Left renal pelvis (tissue), 4 donors: ENCODE results near the gene PCP2. TPM values are rescaled to one million over a fixed set of nuclear protein-coding genes. Genes with fewer than 3 reads are reported as not detected.

Source experiments
- DNase-seq, 4 donors: peaks; one replicate each; pipeline ENCODE4 v3.0.0-alpha.2; 2013; ENCODE audit warnings: low read depth in 4 of 4, low spot score in 3 of 4
- polyA plus RNA-seq, 4 donors: library from polyadenylated mRNA; unstranded; fragments of 120-200 nt; gene quantifications; one replicate each; pipeline ENCODE4 v1.2.1, GENCODE V29; 2013; ENCODE audit not compliant: insufficient read length in 4 of 4

The PCP2 gene
- polyA plus RNA-seq, 4 donors = 0.43 to 2.8 (median 1.3) TPM; not detected in 1

DNA sequence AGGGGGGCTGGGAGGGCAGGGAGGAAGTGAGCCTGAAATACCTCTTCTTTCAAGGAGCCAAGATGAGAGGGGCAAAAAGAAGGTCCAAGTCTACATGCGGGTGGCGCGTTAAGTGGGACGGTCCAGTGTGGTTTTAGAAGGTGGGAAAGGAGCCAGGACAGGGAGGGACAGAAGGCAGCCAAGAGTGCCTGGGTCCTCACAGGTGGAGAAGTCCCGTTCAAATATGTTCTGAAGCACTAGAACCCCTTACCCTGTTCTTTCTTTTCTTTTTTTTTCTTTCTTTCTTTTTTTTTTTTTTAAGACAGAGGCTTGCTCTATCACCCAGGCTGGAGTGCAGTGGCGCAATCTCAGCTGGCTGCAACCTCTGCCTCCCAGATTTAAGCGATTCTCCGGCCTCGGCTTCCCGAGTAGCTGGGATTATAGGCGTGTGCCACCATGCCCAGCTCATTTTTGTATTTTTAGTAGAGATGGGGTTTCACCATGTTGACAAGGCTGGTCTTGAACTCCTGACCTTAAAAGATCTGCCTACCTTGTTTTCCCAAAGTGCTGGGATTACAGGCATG lies 30.5 kb downstream of the PCP2 start:
- DNase-seq = no peak

DNA sequence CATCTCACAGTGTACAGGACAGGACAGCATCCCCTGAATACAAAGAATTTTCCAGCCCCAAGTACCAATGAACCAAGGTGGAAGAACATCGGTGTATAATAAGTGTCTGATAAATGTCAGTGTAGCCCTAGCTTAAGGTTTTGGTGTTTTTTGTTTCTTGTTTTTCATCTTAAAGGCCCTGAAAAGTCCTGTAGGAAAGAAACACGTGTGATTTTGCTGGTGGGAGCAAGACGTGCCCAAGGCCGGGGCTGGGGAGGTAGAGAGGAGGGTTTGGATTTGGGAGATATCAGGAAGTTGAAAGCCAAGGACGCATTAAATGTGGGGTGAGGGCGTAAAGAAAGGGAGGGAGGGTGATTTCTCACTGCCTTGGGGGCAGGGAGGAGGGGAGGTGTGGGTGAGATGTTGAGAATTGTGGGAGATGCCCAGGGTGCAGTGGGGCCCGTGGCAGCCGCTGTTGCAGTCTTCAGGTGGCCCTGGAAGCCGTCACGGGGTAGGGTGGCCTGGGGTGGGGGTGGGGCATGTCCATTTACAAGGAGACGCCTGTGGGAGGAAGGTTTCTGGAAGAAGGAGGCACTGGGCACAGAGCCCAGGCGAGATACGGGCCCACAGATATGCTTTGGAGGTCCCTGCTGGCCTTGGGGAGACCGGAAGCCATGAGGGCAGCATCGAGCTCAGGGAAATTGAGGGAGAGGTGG lies 31.1 kb downstream of the PCP2 start:
- DNase-seq = no peak

DNA sequence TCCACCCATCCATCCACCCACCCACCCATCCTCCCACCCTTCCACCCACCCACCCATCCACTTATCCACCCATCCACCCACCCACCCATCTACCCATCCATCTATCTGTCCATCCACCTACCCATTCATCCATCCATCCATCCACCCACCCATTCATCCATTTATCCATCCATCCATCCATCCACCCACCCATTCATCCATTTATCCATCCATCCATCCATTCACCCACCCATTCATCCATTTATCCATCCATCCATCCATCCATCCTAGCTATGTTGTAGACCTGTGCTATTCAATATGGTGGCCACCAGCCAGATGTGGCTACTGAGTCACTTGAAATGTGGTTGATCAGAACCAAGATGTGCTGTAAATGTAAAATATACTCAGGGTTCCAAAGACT lies 32.8 kb downstream of the PCP2 start:
- no peak for DNase-seq

DNA sequence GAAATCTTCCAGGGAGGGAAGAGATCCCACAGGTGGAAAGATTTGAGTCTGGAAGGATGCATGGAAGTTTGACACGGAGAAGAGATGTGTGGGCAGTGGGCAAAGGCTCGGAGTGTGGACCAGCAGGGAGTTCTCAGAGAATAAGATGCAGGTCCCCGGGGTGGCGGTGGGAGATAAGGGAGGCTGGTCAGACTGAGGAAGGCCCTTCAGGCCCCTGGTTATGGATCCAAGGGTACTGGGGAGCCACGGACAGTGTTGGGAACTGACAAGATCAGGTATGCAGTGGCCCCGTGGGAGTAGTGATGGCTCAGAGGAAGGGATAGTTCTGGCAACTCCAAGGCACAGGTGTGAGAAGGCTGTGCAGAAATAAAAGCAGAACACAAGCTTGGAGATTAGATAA lies 35.3 kb downstream of the PCP2 start:
- no peak for DNase-seq

DNA sequence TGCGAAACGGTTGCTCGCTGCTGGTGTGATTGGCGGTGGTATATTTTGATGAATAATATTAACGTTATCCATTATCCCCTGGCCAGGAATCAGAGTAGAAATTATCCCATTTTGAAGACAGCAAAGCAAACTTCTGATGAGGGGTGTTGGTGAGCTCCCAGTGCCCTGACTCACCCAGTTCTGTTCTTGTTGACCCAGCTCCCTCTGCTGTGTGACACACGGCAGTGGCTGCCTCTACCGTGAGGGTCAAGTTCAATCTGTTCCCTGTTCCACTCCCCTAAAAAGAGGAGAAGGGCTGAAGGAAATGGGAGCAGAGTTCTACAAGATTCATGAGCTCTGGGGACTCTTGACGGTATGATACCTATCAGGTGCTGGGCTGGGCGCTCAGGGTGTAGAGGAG lies 35.8 kb downstream of the PCP2 start:
- DNase-seq = no peak

DNA sequence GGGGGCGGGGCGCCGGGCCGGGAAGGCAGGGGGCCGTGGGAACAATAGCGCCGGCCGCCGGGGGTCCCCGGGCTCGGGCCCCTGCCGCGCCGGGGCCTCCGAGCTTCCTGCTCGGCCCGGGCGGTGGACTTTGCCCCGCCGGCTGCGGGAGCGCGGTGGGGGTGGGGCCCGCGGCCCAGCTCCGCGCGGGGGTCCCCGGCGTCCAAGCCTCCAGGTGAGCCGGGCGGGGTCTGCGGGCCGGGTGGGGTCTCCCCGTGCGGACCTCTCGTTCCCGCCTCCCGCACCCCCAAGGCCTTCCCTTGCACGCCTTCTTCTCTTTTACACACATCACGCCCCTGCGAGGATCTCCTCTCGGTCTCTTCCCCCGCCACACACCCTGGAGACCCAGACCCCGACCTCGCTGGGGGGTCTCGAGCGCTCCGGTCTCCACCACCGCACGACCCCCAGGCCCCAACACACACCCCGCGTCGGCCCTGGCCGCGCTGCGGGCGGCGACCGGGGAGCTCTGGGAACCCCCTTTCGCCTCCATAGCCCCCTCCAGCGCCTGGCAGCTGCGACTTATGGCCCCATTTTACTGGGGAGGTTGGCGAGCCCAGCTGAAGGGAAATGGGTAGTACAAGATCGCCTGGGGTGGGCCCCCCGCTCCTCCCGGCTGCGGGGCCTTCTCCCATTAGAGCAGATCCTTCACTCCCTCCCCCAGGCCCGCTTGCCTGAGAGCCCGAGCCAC lies 37.1 kb downstream of the PCP2 start:
- no peak for DNase-seq

DNA sequence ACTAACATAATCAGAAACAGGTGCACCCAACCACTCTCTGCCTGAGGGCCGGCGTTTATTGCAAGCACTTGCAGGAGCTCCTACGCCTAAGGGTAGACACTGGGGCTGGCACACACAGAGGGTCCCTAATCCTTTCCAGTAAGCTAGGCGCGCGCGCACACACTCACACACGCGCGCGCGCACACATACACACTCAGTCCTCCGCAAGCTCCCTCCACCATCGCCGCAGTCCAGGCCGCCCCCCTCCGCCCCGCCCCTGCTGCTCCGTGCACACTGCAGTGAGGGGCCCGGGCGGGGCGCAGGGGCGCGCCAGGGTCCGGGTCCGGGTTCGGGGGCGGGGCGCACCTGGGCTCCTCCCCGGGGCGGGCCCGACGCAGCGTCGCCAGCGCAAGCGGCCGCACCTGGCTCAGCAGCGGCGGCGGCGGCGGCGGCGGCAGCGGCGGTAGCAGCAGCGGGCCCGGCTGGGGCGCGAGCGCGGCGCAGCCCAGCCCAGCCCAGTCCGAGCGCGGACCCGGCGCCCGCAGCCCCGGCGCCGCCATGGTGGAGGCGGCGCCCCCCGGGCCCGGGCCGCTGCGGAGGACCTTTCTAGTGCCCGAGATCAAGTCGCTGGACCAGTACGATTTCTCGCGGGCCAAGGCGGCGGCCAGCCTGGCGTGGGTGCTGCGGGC lies 37.9 kb downstream of the PCP2 start, which contains the start of gene CAMSAP3:
TSS of gene CAMSAP3 (plus strand) at position 398 of the 668 bp plus-strand sequence. CDS start at position 538, 140 bp downstream.
- peak in 3 of 4 donors; percentile 36 to 55 (median 37) for DNase-seq

DNA sequence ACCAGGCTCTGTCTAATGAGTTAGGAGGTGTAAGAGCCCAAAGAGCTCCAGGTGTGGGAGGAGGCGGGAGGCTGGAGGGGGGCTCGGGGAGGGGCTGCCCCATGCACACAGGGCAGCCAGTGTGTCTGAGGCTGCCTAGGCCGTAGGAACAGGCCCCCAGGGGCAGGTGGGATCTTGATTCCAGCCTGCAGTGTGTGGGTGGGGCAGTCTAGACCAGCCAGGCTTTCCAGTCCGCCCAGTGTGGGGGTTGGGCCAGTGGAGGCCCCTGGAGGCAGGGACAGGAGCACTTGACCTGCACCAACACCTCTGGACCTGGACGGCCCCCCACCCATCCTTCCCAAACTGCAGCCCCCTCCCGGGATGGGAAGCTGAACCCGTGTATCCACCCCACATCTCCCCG lies 43.3 kb downstream of the PCP2 start:
- DNase-seq = no peak

DNA sequence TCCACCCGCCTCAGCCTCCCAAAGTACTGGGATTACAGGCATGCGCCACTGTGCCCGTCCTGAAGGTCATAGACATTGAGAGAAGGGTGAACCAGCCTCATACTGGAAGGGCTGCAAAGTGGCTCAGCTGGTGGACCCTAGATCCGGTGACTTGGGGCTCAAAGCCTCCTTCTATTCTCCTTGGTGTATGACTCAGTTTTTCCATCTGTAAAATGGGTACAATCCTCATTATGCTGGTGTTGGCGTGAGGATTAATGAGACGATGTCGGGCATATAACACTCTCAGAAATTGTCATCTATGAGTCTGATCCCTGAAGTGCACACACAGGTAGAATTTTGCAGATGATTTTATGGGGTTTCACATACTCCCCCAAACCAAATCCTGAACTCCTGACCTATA lies 43.7 kb downstream of the PCP2 start:
- DNase-seq = no peak

DNA sequence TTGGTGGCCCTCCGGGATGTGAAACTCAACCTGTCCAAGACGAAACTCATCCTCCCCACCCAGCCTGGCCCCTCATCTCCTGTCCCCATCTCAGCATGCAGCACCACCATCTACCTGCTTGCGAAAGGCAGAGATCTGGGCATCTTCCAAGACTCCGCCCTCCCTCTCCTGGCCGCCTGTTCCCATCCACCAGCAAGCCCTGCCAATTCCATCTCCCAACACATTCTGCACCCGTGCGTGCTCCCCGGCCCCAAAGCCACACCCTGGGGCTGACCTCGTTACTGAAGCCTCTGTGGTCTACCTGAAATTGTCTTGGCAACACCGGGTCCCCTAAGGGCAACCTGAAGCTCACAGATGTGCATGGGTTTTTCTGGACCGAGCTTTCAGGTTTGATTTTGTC lies 51.1 kb downstream of the PCP2 start:
- no peak for DNase-seq

Other genes starting within 250 kb of the PCP2 start
- gene PEX11G, start 144.7 kb downstream of the PCP2 start, polyA plus RNA-seq = 1 to 10 TPM; 2.4 to 8.9 (median 4.7) TPM
- gene ZNF358, start 117.6 kb downstream of the PCP2 start, polyA plus RNA-seq = 10 to 100 TPM; 35.7 to 71.8 (median 40.8) TPM
- gene MCOLN1, start 111.1 kb downstream of the PCP2 start, polyA plus RNA-seq = 10 to 100 TPM; 13.1 to 22.4 (median 17.7) TPM
- gene PNPLA6, start 98.0 kb downstream of the PCP2 start, polyA plus RNA-seq = 10 to 100 TPM; 25.2 to 53.3 (median 38.7) TPM
- gene CAMSAP3, start 37.9 kb downstream of the PCP2 start, polyA plus RNA-seq = 10 to 100 TPM in 3 of 4 donors, 1 to 10 TPM in 1; 1.6 to 27.7 (median 13.2) TPM
- 10 to 100 TPM; 28.8 to 47.5 (median 31.1) TPM for gene XAB2, start 4.2 kb downstream of the PCP2 start, polyA plus RNA-seq
- gene PET100, start 3.9 kb downstream of the PCP2 start, polyA plus RNA-seq = 100 to 1,000 TPM in 3 of 4 donors, 10 to 100 TPM in 1; 86.2 to 126 (median 114) TPM
- gene STXBP2, start 3.4 kb upstream of the PCP2 start, polyA plus RNA-seq = 10 to 100 TPM; 11.6 to 84.1 (median 63.4) TPM
- 1 to 10 TPM in 3 of 4 donors, under 1 TPM in 1; 0.54 to 3.0 (median 1.6) TPM for gene RETN, start 35.3 kb upstream of the PCP2 start, polyA plus RNA-seq
- under 1 TPM; 0.13 to 0.31 (median 0.24) TPM for gene MCEMP1, start 43.4 kb upstream of the PCP2 start, polyA plus RNA-seq
- gene TRAPPC5, start 47.1 kb upstream of the PCP2 start, polyA plus RNA-seq = 10 to 100 TPM; 34.1 to 65.4 (median 41.0) TPM
- 1 to 10 TPM in 1 of 4 donors, under 1 TPM in 3; 0.19 to 1.2 (median 0.36) TPM for gene FCER2, start 68.4 kb upstream of the PCP2 start, polyA plus RNA-seq
- under 1 TPM in 1 of 4 donors, not detected in 3; 0.31 TPM for gene CLEC4G, start 98.4 kb upstream of the PCP2 start, polyA plus RNA-seq
- 1 to 10 TPM in 3 of 4 donors, under 1 TPM in 1; 0.87 to 6.0 (median 1.7) TPM for gene CD209, start 113.8 kb upstream of the PCP2 start, polyA plus RNA-seq
- 1 to 10 TPM in 3 of 4 donors, under 1 TPM in 1; 0.08 to 3.0 (median 2.1) TPM for gene CLEC4M, start 129.5 kb upstream of the PCP2 start, polyA plus RNA-seq
- 10 to 100 TPM; 14.0 to 18.7 (median 16.1) TPM for gene EVI5L, start 196.5 kb upstream of the PCP2 start, polyA plus RNA-seq
- 1 to 10 TPM; 3.5 to 9.9 (median 6.8) TPM for gene PRR36, start 240.7 kb upstream of the PCP2 start, polyA plus RNA-seq